Karpas-422 (cell line): ENCODE measurements around the gene INAVA. TPM values are rescaled to one million over a fixed set of nuclear protein-coding genes. Genes with fewer than 3 reads are reported as not detected.
A peak's percentile ranks its signal among the peaks of the same experiment; 100 is the strongest.
"Not testable (repeated sequence)": the region's sequence is repeated elsewhere in the genome, so short reads cannot be mapped to it uniquely, and the experiment has no call there.

Source experiments
- DNase-seq: peaks from one replicate; pipeline ENCODE4 v3.0.0-alpha.2; 2015
- H2AFZ ChIP-seq: fragments of 200-600 bp; sonication (generic); 2 replicates; pipeline ENCODE4 v1.6.1; 2014; ENCODE audit warnings: antibody characterized with exemption, low read length, mixed read lengths
- H3K27ac ChIP-seq: fragments of 200-600 bp; sonication (generic); 2 replicates; pipeline ENCODE4 v1.5.1; 2014; ENCODE audit warnings: mild to moderate bottlenecking, low read length, moderate library complexity
- H3K27me3 ChIP-seq: fragments of 200-600 bp; sonication (generic); 2 replicates; pipeline ENCODE4 v1.6.1; 2014; ENCODE audit warnings: low read length, mixed read lengths
- H3K36me3 ChIP-seq: fragments of 200-600 bp; sonication (generic); 2 replicates; pipeline ENCODE4 v1.6.1; 2014; ENCODE audit warnings: low read length, mixed read lengths; ENCODE audit not compliant: insufficient read depth
- H3K4me1 ChIP-seq: fragments of 200-600 bp; sonication (generic); 2 replicates; pipeline ENCODE4 v1.6.1; 2014; ENCODE audit warnings: mild to moderate bottlenecking, low read length, mixed read lengths
- H3K4me2 ChIP-seq: fragments of 200-600 bp; sonication (generic); 2 replicates; pipeline ENCODE4 v1.6.1; 2014; ENCODE audit warnings: low read length, low read depth, mild to moderate bottlenecking; ENCODE audit not compliant: poor library complexity, severe bottlenecking
- H3K4me3 ChIP-seq: fragments of 200-600 bp; sonication (generic); 2 replicates; pipeline ENCODE4 v1.5.1; 2014; ENCODE audit warnings: mild to moderate bottlenecking, antibody characterized with exemption, low read length, mixed read lengths
- H3K79me2 ChIP-seq: fragments of 200-600 bp; sonication (generic); 2 replicates; pipeline ENCODE4 v1.6.1; 2014; ENCODE audit warnings: mild to moderate bottlenecking, low read length, mixed read lengths
- H3K9ac ChIP-seq: fragments of 200-600 bp; sonication (generic); 2 replicates; pipeline ENCODE4 v1.6.0; 2014; ENCODE audit warnings: low read length
- H3K9me2 ChIP-seq: fragments of 200-600 bp; sonication (generic), shearing (Covaris generic); replicated peaks from 2 replicates; pipeline ENCODE4 v1.6.0; 2014; ENCODE audit warnings: mild to moderate bottlenecking, low read length, moderate library complexity; ENCODE audit not compliant: insufficient read depth
- H3K9me3 ChIP-seq: fragments of 300-700, 200-600 bp; sonication (generic); 2 replicates; pipeline ENCODE4 v1.6.1; 2014; ENCODE audit warnings: low read length, mixed read lengths
- H4K20me1 ChIP-seq: fragments of 200-600 bp; sonication (generic); 2 replicates; pipeline ENCODE4 v1.6.1; 2014; ENCODE audit warnings: mild to moderate bottlenecking, antibody characterized with exemption, low read length, low read depth; ENCODE audit not compliant: insufficient read depth
- total RNA-seq: library from RNA; depleted of rRNA; stranded (reverse); fragments of >200 nt; shearing (Covaris generic); gene quantifications from 2 replicates; pipeline ENCODE4 v1.2.3, GENCODE V29; 2014; ENCODE audit warnings: low replicate concordance

INAVA gene
- total RNA-seq, 1 experiment from 2014 or later = not detected

- no peak overlapping the region for H3K4me3 ChIP-seq
- no peaks in the 10 kb centered on the region for H3K9me2 ChIP-seq
- H3K4me2 ChIP-seq = no peak overlapping the region
- H3K27ac ChIP-seq = no peak overlapping the region
- no peaks in the 10 kb centered on the region for H3K79me2 ChIP-seq
- H3K4me1 ChIP-seq = peaks cover 9% of the 10 kb centered on the region
- no peaks in the 10 kb centered on the region for H3K36me3 ChIP-seq
- no peak overlapping the region for H2AFZ ChIP-seq
- no peaks in the 10 kb centered on the region for H3K9me3 ChIP-seq
- no peak overlapping the region for H3K9ac ChIP-seq
- no peaks in the 10 kb centered on the region for H4K20me1 ChIP-seq
- no peak for DNase-seq
- H3K27me3 ChIP-seq = no peaks in the 10 kb centered on the region
Observed at GRCh38 chr1:200959411-200959921, 64.8 kb downstream of the INAVA start.

- Histone ChIP-seq H3K27me3 (no peaks in the 10 kb centered on the region), H3K79me2 (no peaks in the 10 kb centered on the region), H3K4me3 (no peak overlapping the region), H4K20me1 (no peaks in the 10 kb centered on the region), H3K4me2 (no peak overlapping the region), H3K27ac (no peak overlapping the region), H3K4me1 (peaks cover 9% of the 10 kb centered on the region), H2AFZ (no peak overlapping the region), H3K9ac (no peak overlapping the region), H3K36me3 (no peaks in the 10 kb centered on the region), H3K9me2 (no peaks in the 10 kb centered on the region), H3K9me3 (no peaks in the 10 kb centered on the region)
- no peak for DNase-seq
Observed at GRCh38 chr1:200960236-200960947, 65.7 kb downstream of the INAVA start.

GRCh38 chr1:200960948-200961340 lies 66.2 kb downstream of the INAVA start:
- Histone ChIP-seq H3K9me3 (no peaks in the 10 kb centered on the region), H3K27ac (no peak overlapping the region), H4K20me1 (no peaks in the 10 kb centered on the region), H3K4me3 (no peak overlapping the region), H3K4me2 (peak overlapping the region; percentile 32), H3K4me1 (peaks cover 9% of the 10 kb centered on the region), H2AFZ (no peak overlapping the region), H3K9me2 (no peaks in the 10 kb centered on the region), H3K79me2 (no peaks in the 10 kb centered on the region), H3K36me3 (no peaks in the 10 kb centered on the region), H3K27me3 (no peaks in the 10 kb centered on the region), H3K9ac (no peak overlapping the region)
- peak; percentile 46 for DNase-seq

GRCh38 chr1:200962151-200962550 lies 67.5 kb downstream of the INAVA start:
- H3K27me3 ChIP-seq, H3K4me2 ChIP-seq, H2AFZ ChIP-seq, H3K9me3 ChIP-seq, DNase-seq, H3K9me2 ChIP-seq, H3K4me3 ChIP-seq, H3K4me1 ChIP-seq, H3K9ac ChIP-seq, H3K27ac ChIP-seq, H3K79me2 ChIP-seq, H4K20me1 ChIP-seq, H3K36me3 ChIP-seq: not testable (repeated sequence)

GRCh38 chr1:200962631-200963030 lies 67.9 kb downstream of the INAVA start:
- no peak overlapping the region for H3K27ac ChIP-seq
- no peaks in the 10 kb centered on the region for H4K20me1 ChIP-seq
- H3K4me2 ChIP-seq = no peak overlapping the region
- H3K9ac ChIP-seq = no peak overlapping the region
- no peaks in the 10 kb centered on the region for H3K79me2 ChIP-seq
- H3K4me3 ChIP-seq = no peak overlapping the region
- H3K36me3 ChIP-seq = no peaks in the 10 kb centered on the region
- H3K4me1 ChIP-seq = peaks cover 9% of the 10 kb centered on the region
- DNase-seq = no peak
- no peak overlapping the region for H2AFZ ChIP-seq
- H3K27me3 ChIP-seq = no peaks in the 10 kb centered on the region
- no peaks in the 10 kb centered on the region for H3K9me3 ChIP-seq
- no peaks in the 10 kb centered on the region for H3K9me2 ChIP-seq

- H3K79me2 ChIP-seq = no peaks in the 10 kb centered on the region
- H4K20me1 ChIP-seq = no peaks in the 10 kb centered on the region
- DNase-seq = no peak
- no peak overlapping the region for H3K9ac ChIP-seq
- no peak overlapping the region for H3K4me2 ChIP-seq
- no peaks in the 10 kb centered on the region for H3K27me3 ChIP-seq
- H3K27ac ChIP-seq = no peak overlapping the region
- H3K4me1 ChIP-seq = peaks cover 9% of the 10 kb centered on the region
- H3K4me3 ChIP-seq = no peak overlapping the region
- H3K36me3 ChIP-seq = no peaks in the 10 kb centered on the region
- no peaks in the 10 kb centered on the region for H3K9me2 ChIP-seq
- no peak overlapping the region for H2AFZ ChIP-seq
- H3K9me3 ChIP-seq = no peaks in the 10 kb centered on the region
Observed at GRCh38 chr1:200963076-200963475, 68.4 kb downstream of the INAVA start.

GRCh38 chr1:200963888-200964287 lies 69.2 kb downstream of the INAVA start:
- not testable (repeated sequence) for H3K4me2 ChIP-seq, DNase-seq, H3K4me1 ChIP-seq, H3K79me2 ChIP-seq, H3K4me3 ChIP-seq, H3K9ac ChIP-seq, H3K36me3 ChIP-seq, H4K20me1 ChIP-seq, H3K27ac ChIP-seq, H3K9me3 ChIP-seq, H2AFZ ChIP-seq, H3K9me2 ChIP-seq, H3K27me3 ChIP-seq
